HG02763 (cell line): ENCODE measurements around the gene MARK4.
"Not testable (repeated sequence)": the region's sequence is repeated elsewhere in the genome, so short reads cannot be mapped to it uniquely, and the experiment has no call there.

Source experiments
- ATAC-seq: cut with Tn5 transposase; IDR thresholded peaks from one replicate; pipeline ENCODE4 v1.9.1; 2021; ENCODE audit warnings: mild to moderate bottlenecking, moderate library complexity; ENCODE audit not compliant: unreplicated experiment

MARK4 gene

DNA sequence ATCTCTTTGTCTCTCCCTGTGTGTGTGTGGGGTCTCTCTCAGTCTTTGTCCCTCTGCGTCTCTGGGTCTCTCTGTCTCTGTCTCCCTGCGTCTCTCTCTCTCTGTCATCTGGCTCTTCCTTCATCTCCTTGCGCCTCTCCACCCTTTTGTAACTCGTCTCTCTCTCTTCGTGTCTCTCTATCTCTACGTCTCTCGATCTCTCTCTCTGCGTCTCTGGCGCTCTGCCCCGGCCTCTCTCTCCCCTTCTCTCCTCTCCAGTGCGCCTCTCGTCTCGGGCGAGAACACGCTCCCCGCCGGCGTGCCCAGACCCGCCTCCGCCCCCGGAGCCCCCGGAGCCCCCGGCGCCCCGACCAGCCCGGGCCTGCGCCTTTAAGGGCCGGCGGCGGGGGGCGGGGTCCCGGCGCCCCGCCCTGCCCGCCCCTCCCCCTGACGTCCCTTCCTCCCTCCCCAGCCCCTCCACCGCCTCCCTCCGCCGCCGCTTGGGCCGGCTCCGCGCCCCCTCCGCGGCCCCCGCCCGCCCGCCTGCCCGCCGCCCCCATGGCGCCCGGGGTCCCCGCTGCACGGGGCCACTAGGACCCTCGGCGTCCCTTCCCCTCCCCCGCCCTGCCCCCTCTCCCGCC, at the start of gene MARK4:
MARK4 (plus strand) TSS at position 440 of the 620 bp plus-strand sequence. CDS start 318 bp downstream, outside the sequence.
- ATAC-seq, result peak; percentile 40

DNA sequence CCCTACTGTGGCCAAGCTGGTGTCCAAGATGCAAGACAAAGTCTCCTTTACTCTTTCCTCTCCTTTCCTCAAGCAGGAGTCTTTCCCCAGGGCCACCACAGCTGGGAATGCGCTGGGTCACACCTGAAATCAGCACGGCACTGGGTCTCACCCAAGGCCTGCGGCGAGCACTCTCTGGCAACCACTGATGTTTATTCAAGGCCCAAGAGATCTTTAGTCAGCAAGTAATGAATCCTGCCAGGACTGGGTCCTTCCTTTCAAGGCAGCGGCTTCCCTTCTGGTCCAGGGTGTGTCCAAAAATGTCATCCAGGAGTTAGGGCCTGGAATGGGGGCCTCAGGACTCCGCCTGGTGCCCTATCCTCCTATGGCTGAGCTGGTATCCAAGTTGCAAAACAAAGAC, 48.4 kb upstream of the MARK4 start:
- no peak for ATAC-seq

DNA sequence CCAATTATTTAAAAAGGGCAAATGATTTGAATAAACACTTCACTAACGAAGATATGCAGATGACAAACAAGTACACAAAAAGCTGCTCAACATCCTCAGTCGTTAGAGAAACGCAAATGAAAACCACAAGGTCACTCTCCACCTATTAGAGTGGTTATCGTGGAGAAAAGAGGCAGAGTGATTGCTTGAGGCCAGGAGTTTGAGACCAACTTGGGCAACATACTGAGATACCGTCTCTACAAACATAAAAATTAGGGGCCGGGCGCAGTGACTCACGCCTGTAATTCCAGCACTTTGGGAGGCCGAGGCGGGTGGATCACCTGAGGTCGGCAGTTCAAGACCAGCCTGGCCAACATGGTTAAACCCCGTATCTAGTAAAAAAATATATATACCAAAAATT, 45.3 kb upstream of the MARK4 start:
- no peak for ATAC-seq

DNA sequence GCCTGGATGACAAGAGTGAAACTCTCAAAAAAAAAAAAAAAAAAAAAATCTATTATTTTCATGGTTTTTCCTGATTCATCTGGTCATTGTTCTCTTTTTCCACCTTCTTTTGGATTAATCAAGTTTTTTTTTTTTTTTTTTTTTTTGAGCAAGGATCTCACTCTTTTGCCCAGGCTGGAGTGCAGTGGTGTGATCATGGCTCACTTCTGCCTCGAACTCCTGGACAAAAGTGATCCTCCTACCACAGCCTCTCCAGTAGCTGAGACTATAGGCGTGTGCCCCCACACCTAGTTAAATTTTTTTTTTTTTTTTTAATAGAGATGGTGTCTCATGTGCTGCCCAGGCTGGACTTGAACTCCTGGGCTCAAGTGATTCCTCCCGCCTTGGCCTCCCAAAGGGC, 44.7 kb upstream of the MARK4 start:
- no peak for ATAC-seq

DNA sequence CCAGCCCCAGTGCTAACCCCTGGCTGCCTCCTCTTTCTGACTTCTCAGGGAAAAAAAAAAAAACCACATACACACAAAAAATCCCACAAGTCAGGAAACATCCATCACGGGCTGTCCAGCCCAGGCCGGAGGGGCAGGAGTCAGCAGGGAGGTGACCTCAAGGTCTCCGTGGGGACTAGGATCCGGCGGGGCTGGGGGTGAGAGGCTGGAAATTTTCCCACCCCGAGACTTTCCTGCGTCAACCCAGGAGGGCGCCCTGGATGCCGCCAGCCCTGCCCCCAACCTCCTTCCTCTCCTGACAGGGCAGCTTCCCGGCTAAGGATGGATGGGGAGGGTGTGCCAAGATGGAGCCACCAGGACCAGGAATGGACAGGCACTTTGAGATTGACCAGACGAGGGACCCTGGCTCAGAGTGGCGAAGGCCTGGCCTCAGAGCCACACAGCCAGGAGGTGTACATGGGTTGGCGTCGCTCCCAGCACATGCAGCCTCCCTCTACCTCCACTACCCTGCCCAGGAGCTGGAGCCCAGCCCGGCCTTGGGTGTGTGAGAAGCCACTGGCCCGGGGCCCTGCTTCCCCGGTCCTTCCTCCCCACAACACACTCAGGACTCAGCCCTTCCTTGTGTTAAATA, 39.2 kb upstream of the MARK4 start:
- no peak for ATAC-seq

DNA sequence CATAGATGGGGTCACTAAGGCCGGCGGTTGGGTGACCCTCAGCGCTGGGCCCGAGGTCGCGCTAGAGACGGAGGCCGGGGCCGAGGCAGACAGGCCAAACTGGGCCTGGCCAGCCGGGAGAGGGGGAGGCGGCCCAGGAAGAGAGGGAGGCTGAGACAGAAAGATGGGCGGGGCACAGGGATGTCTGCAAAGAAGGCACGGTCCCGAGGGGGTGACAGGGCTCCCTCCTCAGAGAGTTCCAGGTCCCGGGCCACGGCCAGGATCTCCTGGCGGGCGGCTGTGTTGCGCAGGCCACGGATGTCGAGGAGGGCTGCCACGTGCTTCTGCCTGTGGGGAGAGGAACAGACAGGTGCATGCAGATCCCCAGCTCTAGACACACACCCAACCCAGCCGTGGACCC, 38.0 kb upstream of the MARK4 start:
- ATAC-seq, result no peak

DNA sequence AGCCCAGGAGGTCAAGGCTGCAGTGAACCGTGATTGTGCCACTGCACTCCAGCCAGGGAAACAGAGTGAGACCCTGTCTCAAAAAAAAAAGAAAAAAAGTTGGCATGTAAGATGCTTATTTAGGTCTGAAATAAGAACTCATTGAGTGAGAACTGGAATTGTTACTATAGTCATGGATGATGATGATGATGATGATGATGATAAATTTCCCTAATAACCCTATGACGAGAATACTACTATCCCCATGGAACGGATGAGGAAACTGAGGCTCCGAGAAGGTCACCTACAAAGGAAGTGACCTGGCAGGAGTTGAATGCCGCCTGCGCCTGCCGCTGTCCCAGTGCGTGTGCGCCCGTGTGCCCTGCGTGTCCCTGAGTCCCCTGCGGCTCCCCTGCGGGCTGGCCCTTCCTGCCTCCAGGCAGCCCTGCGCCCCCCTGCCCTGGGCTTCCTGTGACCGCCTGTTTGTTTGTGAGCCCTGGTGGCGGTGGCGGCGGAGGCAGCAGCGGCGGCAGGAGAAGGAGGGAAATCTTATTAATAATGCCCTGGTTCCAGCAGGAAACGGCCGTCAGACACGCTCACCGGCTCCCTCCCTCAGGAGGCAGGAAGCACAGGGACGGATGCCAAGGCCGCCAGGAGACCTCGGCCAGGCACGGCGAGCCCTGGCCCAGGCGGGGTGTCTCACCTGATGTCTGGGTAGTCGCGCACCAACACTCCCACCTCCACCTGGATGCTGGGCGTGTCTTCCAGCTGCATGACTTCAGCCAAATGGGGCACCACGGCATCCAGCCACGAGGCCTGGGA, 35.5 kb upstream of the MARK4 start:
- ATAC-seq, result no peak

DNA sequence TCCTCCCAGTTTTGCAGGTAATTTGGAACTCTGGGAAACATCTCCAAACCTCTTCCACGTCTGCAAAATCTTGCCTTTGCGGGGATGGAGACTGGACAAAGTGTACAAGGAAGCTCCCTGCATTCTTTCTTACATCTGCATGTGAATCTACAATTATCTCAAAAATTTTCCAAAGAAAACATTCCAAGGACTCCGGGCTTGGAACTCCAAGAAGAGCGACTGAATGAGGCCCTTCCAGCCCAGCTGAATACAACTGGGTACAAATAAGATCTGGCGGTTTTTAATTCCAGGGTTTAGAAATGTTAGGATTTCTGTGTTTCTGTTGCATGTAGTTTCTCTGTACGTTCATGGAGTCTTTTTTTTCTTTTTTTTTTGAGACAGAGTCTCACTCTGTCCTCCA, 34.4 kb upstream of the MARK4 start:
- no peak for ATAC-seq

DNA sequence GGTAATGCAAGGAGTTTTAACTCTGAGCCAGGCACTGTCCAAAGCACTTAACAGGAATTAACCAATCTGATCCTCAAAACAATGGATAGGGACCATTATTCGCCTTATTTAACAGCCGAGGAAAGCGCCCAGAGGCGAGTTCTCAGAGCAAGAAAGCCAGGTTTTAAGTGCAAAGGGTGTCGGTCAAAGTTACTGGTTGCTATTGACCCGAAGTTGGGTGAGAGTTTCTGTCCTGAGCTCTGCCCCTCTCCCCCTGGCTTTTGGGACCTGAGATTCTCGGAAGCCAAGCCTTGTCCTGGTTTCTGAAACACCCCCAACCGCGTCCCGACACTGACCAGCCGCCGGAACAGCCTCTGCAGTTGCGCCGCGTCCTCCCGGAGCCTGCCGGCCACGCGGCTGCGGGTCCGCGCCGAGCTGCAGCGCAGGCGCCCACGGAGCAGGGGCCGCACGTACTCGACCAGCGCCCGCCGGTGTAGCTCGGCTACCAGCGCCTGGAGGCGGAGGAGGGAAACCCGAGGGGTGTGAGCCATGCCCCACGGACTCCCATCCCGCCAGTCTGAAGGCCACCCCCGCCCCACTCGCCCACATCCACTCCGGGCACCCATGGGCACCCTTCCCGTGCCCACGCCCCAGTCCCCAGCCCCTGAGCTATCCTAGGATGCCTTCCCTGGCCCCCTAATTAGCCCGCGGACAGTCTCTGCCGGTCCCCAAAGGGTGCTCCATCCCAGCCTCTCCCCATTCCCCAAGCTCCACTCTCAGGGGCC, 33.7 kb upstream of the MARK4 start:
- ATAC-seq, result no peak

DNA sequence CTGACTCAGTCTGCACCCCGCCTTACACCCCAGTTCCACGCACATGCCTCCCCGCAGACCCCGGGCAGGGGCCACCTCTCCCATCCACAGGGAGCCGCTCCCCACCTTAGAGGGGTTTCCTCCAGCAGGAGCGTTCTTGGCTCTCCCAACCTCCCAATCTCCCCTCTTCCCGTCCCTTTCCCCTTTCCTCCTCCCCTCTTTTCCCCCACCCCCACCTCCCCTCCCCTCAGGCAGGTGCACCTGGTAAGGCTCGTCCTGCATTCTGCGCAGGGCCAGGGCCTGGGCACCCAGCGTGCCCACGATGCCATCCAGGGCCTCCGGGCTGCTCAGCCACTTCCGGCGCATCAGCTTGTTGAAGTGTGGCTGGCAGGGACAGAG, 33.1 kb upstream of the MARK4 start:
- ATAC-seq, result no peak

DNA sequence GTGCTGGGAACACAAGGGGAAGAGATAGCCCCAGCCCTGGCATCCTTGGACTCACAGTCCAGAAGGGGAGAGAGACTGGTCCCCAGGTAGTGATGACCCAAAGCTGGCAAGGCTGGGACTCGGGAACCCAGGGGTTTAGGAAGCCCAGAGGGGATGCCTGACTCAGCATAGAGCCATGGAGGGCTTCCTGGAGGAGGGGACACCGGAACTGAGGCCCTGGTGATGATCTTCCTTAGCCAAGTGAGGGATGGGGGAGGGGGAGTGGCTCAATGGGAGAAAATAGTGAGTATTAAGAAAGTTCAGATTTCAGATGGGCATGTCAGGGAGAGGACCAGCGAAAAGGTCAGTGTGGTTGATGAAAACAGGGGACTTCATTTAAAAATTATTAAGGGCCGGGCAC, 32.6 kb upstream of the MARK4 start:
- ATAC-seq, result no peak

DNA sequence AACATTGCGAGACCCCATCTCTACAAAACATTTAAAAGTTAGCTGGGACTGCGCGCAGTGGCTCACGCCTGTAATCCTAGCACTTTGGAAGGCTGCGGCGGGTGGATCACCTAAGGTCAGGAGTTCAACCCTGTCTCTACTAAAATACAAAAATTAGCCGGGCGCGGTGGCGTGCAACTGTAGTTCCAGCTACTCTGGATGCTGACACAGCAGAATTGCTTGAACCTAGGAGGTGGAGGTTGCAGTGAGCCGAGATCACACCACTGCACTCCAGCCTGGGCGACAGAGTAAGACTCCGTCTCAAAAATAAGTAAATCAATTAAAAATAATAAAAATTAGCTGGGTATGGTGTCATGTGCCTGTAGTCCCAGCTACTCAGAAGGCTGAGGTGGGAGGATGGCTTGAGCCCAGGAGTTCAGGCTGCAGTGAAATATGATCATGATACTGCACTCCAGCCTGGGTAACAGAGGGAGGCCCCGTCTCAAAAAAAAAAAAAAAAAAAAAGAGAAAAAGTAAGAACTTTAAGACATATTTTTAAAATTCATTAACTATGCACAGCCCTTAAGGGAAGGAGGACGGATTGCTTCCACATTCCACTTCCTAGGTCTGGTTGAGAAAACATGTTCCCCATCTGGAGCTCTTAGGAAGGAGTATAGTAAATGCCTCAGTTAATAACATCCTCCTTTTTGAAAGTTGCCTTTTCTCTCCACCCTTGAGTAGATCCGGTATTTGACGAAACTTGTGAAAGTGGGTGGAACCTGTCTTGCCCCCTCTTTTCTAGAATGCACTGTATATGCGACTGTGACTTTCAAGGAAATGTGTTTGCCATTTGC, 31.9 kb upstream of the MARK4 start:
- no peak for ATAC-seq

DNA sequence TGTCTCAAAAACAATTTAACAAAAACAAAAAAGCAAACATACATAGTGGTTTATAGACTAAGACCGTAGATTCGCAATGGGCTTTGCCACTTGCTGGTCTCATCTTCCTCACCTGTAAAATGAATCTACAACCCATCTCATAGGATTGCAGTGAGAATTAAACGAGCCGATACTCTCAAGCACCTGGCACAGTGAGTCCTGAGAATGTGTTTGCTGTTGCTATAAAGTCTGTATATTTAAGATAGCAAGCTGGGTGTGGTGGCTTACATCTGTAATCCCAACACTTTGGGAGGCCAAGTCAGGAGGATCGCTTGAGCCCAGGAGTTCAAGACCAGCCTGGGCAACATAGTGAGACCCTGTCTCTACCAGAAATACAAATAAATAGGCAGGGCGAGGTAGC, 28.3 kb upstream of the MARK4 start:
- ATAC-seq, result no peak

DNA sequence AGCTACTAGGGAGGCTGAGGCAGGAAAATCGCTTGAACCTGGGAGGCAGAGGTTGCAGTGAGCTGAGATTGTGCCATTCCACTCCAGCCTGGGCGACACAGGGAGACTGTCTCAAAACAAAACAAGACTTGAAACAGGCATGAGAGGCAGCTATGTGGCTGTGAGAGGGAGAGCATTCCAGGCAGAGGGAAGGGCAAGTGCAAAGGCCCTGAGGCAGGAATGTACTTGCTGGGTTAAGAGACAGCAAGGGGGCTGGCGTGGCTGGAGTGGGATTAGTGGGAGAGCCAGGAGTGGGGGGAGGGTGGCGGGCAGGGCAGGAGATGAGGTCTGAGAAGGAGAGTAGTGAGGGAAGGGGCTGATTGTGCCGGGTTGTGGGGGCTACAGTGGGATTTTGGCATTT, 27.2 kb upstream of the MARK4 start:
- ATAC-seq, result no peak

DNA sequence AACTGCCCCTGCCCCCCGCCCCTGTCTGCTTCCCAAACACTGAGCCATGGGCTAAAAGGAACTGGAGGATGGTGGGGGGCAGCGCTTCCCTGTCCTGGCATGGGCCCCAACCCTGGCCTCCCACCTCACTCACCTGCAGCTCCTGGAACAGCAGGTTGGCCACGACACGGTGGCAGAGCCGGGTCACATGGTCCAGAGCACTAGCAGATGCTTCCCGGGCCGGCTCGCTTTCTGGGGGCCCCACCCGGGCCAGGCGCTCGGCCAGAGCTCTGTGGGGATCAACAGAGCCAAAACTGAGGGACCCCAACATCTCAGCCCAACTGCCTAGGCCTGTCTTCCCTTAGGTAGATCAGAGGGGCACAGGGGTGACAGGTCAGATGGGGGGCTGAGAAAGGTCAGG, 26.4 kb upstream of the MARK4 start:
- no peak for ATAC-seq

DNA sequence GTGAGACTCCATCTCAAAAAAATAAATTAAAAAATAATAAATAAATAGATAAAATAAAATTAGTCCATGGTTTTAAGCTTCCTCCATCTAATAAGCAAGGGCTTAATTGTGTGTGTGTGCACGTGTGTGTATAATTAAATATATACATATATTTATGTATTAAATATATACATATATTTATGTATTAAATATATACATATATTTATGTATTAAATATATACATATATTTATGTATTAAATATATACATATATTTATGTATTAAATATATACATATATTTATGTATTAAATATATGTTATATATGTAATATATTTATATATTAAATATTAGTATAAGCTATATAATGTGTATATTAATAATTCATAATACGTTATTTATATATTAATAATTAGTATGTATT, 22.0 kb upstream of the MARK4 start:
- not testable (repeated sequence) for ATAC-seq

DNA sequence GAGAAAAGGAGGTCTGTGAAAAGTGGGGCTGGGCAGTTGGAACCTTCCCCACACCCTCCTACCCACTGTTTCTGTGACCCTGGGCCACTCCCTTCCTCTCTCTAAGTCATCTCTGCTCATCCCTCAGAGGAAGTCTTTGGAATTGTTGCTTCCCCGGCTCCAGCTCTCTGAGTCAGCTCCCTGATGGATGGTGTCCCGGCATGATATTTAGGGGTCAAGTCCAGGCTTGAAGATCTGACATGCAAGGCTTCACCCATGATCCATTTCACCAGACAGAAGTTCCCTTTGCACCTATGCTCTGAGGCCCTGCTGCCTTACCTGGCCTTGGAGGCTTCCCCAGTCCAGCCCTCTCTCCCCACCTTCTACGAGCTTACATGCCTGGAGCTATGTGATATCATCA, 19.2 kb upstream of the MARK4 start:
- ATAC-seq, result no peak

DNA sequence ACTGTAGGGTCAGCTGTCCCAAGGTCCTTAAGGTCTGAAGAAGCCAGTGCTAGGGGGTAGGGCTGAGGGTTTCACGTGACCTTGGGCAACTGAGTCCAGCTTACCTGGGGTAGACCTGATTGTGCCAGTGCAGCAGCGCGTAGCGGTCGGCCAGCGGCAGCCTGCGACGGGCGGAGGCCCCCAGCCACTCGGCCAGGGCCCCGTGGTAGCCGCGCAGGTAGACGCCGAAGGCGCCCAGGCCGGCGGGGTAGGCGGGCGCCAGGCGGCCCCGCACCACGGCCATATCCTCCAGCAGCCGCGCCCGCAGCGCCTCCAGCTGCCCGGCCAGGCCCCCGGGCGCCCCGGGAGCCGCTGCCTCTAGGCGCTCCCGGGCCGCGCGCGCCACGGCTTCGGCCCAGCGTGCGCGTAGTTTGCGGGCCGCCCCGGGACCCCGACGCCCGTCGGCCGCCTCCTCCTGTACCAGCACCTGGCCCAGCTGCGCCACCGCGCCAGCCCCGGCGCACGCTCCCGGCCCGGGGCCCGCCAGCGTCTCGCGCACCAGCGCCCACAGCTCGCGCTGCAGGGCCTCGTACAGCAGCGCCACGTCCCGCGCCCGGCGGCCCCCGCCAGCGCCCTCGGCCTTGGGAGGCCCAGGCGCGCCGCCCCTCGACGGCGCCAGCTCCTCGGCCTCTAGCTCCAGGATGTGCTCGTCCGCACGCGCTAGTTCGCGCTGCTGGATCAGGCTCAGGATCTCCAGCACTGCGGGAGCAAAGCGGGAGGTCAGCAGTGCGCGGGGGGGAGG, 16.8 kb upstream of the MARK4 start:
- no peak for ATAC-seq

DNA sequence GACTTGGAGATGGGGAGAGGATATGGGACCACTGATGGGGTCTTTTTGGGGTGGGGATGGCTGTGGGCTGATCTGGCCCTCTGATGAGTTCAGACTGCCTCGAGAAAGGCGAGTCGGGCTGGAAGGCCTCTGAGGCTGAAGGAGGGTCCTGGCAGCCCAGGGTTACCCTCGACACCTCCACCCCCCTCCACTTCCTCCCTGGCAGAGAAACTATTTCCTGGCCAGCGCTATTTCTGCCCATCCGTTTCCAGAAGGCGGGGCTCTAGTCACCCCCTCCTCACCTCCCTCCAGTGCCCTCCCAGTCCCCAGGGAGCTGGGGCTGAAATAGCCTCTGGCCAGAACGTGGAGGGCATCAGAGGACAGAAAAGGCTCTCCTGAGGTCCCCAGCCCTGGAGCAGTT, 15.6 kb upstream of the MARK4 start:
- ATAC-seq, result no peak

DNA sequence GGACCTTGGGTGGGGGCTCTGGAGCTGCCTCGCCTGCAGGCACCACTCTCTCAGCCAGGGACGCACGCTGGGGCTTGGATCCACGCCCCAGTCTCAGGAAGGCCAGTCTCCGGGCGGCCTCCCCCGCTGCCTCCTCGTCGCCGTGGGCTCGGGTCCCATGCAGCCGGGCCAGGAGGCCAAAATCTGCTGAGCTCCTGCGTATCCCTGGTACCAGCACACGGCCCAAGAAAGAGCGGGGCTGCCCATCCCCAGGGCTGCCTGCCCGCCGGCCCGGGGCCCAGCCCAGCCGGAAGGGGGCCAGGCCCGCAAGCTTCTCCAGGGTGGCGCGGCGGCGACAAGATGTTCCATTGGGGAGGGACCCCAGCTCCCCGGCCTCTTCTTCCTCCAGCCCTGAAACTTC, 12.5 kb upstream of the MARK4 start:
- ATAC-seq, result no peak
